ENCODE data around the gene FRG2B. TPM values are rescaled to one million over a fixed set of nuclear protein-coding genes. Genes with fewer than 3 reads are reported as not detected.
"Not testable (repeated sequence)": the region's sequence is repeated elsewhere in the genome, so short reads cannot be mapped to it uniquely, and the experiment has no call there.

FRG2B gene
- not detected for total RNA-seq (2021; ENCODE audit: unreplicated experiment)
- 0.15 TPM in 1 of 2 replicates, not detected in the other for polyA plus RNA-seq (2012)
- Bru-seq, nascent RNA = not detected
- not detected for BruChase-seq, experiment 1, labeled RNA remaining after a 6-hour chase
- percentile 19 among the genes with signal in this experiment for BruChase-seq, experiment 2, labeled RNA remaining after a 2-hour chase
- long read RNA-seq = 0 reads

GRCh38 chr10:133626695-133627094 is at the start of gene FRG2B:
FRG2B (minus strand) TSS chr10:133626795; CDS start chr10:133626742, 53 bp downstream.
- ATAC-seq; H3K36me3 ChIP-seq (ENCODE audit: control insufficient read depth in 1 of 2, insufficient read depth in 2 of 2, low read length in 2 of 2); H3K4me2 ChIP-seq (ENCODE audit: low read length); H4K20me1 ChIP-seq (ENCODE audit: insufficient read depth); H2AFZ ChIP-seq (ENCODE audit: low read depth, low read length, poor library complexity, severe bottlenecking); H3K9me3 ChIP-seq (ENCODE audit: control insufficient read depth in 1 of 2, insufficient read depth in 1 of 2, low read depth in 1 of 2, low read length in 2 of 2); H3K79me2 ChIP-seq (ENCODE audit: insufficient read depth, low read length); H3K9ac ChIP-seq (ENCODE audit: low read length); DNase-seq (ENCODE audit: low read depth, low spot score); CTCF ChIA-PET; BruUV-seq (replicated peaks); H3K4me1 ChIP-seq (ENCODE audit: control insufficient read depth in 1 of 2, insufficient read depth in 2 of 2, low read length in 2 of 2); H3K9me2 ChIP-seq (ENCODE audit: insufficient read depth); H3K27me3 ChIP-seq (ENCODE audit: insufficient read depth, low read length); intact Hi-C loops (cut with micrococcal nuclease); RAD21 ChIA-PET (ENCODE audit: low non-redundant PET in 1 of 2, low total read pairs in 2 of 2, uncharacterized antibody in 2 of 2, unreplicated experiment in 2 of 2); H3K27ac ChIP-seq (ENCODE audit: low read depth, low read length); POLR2A ChIA-PET; H3K4me3 ChIP-seq (replicated peaks in 1 of 2; ENCODE audit: low read depth in 1 of 2, low read length in 2 of 2): not testable (repeated sequence)

- H3K9me2 ChIP-seq (ENCODE audit: insufficient read depth); intact Hi-C loops (cut with micrococcal nuclease); RAD21 ChIA-PET (ENCODE audit: low non-redundant PET in 1 of 2, low total read pairs in 2 of 2, uncharacterized antibody in 2 of 2, unreplicated experiment in 2 of 2); H3K36me3 ChIP-seq (ENCODE audit: control insufficient read depth in 1 of 2, insufficient read depth in 2 of 2, low read length in 2 of 2); POLR2A ChIA-PET; H3K4me1 ChIP-seq (ENCODE audit: control insufficient read depth in 1 of 2, insufficient read depth in 2 of 2, low read length in 2 of 2); DNase-seq (ENCODE audit: low read depth, low spot score); H2AFZ ChIP-seq (ENCODE audit: low read depth, low read length, poor library complexity, severe bottlenecking); H3K27ac ChIP-seq (ENCODE audit: low read depth, low read length); ATAC-seq; H3K79me2 ChIP-seq (ENCODE audit: insufficient read depth, low read length); H4K20me1 ChIP-seq (ENCODE audit: insufficient read depth); BruUV-seq (replicated peaks); H3K4me2 ChIP-seq (ENCODE audit: low read length); H3K4me3 ChIP-seq (replicated peaks in 1 of 2; ENCODE audit: low read depth in 1 of 2, low read length in 2 of 2); H3K9ac ChIP-seq (ENCODE audit: low read length); CTCF ChIA-PET; H3K9me3 ChIP-seq (ENCODE audit: control insufficient read depth in 1 of 2, insufficient read depth in 1 of 2, low read depth in 1 of 2, low read length in 2 of 2); H3K27me3 ChIP-seq (ENCODE audit: insufficient read depth, low read length): not testable (repeated sequence)
Observed at GRCh38 chr10:133667446-133667845, 40.9 kb upstream of the FRG2B start.

DNA sequence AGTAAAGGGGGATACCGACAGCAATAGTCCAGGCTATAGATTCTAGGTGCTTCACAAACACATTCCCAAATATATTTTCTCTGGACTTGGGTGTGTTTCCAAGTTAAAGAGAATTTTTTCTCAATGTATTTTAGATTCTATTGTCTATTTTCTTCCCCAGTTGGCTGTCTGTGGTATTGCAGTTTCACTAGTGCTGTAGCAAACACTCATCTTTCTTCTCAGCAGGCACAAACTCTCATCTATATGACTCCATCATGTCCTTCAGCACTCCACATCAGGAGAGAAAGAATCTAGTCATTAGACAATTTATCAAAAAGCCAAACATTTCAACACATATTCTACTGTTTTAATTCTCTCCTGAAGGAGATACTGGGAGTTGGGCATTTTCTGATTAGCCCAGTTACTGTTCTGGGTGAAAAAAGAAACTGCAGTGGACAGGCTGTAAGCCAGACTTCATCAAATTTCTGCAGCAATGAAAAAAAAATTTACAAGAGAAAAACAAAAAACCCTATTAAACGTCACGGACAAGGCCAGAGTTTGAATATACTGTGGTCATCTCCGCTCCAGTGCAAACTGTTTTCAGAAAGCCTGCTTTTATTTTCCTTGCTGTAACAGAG is 37.1 kb upstream of the FRG2B start:
- peak; percentile 52; the same call in 1 of the 2 replicates for ATAC-seq
- DNase-seq (ENCODE audit: low read depth, low spot score); H3K9me2 ChIP-seq (ENCODE audit: insufficient read depth); CTCF ChIA-PET; H3K9ac ChIP-seq (ENCODE audit: low read length); intact Hi-C loops (cut with micrococcal nuclease); POLR2A ChIA-PET; RAD21 ChIA-PET (ENCODE audit: low non-redundant PET in 1 of 2, low total read pairs in 2 of 2, uncharacterized antibody in 2 of 2, unreplicated experiment in 2 of 2); BruUV-seq (replicated peaks); H3K4me3 ChIP-seq (replicated peaks in 1 of 2; ENCODE audit: low read depth in 1 of 2, low read length in 2 of 2); H3K36me3 ChIP-seq (ENCODE audit: control insufficient read depth in 1 of 2, insufficient read depth in 2 of 2, low read length in 2 of 2); H3K4me1 ChIP-seq (ENCODE audit: control insufficient read depth in 1 of 2, insufficient read depth in 2 of 2, low read length in 2 of 2); H4K20me1 ChIP-seq (ENCODE audit: insufficient read depth); H3K4me2 ChIP-seq (ENCODE audit: low read length); H3K79me2 ChIP-seq (ENCODE audit: insufficient read depth, low read length); H3K27ac ChIP-seq (ENCODE audit: low read depth, low read length); H3K27me3 ChIP-seq (ENCODE audit: insufficient read depth, low read length); H2AFZ ChIP-seq (ENCODE audit: low read depth, low read length, poor library complexity, severe bottlenecking); H3K9me3 ChIP-seq (ENCODE audit: control insufficient read depth in 1 of 2, insufficient read depth in 1 of 2, low read depth in 1 of 2, low read length in 2 of 2): not testable (repeated sequence)

- H3K4me1 ChIP-seq (ENCODE audit: control insufficient read depth in 1 of 2, insufficient read depth in 2 of 2, low read length in 2 of 2); H3K9me2 ChIP-seq (ENCODE audit: insufficient read depth); H4K20me1 ChIP-seq (ENCODE audit: insufficient read depth); H3K79me2 ChIP-seq (ENCODE audit: insufficient read depth, low read length); BruUV-seq (replicated peaks); RAD21 ChIA-PET (ENCODE audit: low non-redundant PET in 1 of 2, low total read pairs in 2 of 2, uncharacterized antibody in 2 of 2, unreplicated experiment in 2 of 2); H3K36me3 ChIP-seq (ENCODE audit: control insufficient read depth in 1 of 2, insufficient read depth in 2 of 2, low read length in 2 of 2); intact Hi-C loops (cut with micrococcal nuclease); H2AFZ ChIP-seq (ENCODE audit: low read depth, low read length, poor library complexity, severe bottlenecking); ATAC-seq; H3K27me3 ChIP-seq (ENCODE audit: insufficient read depth, low read length); DNase-seq (ENCODE audit: low read depth, low spot score); H3K9ac ChIP-seq (ENCODE audit: low read length); CTCF ChIA-PET; H3K27ac ChIP-seq (ENCODE audit: low read depth, low read length); POLR2A ChIA-PET; H3K9me3 ChIP-seq (ENCODE audit: control insufficient read depth in 1 of 2, insufficient read depth in 1 of 2, low read depth in 1 of 2, low read length in 2 of 2); H3K4me3 ChIP-seq (replicated peaks in 1 of 2; ENCODE audit: low read depth in 1 of 2, low read length in 2 of 2); H3K4me2 ChIP-seq (ENCODE audit: low read length): not testable (repeated sequence)
Observed at GRCh38 chr10:133661122-133661521, 34.5 kb upstream of the FRG2B start.
